Pancreas (tissue), 10 donors: Measurements from ENCODE around the gene KCNMA1. TPM values are rescaled to one million over a fixed set of nuclear protein-coding genes. Genes with fewer than 3 reads are reported as not detected.

Source experiments
- ATAC-seq, 4 donors: fragments of 200-7000 bp; cut with Tn5 transposase; one replicate each; pipeline versions ENCODE4 v1.8.0 to v1.9.1; 2020; ENCODE audit warnings: mild to moderate bottlenecking in 4 of 4, moderate library complexity in 4 of 4
- DNase-seq, 6 donors: peaks; one replicate each; pipeline ENCODE4 v3.0.0-alpha.2; 2020
- FAIRE-seq: peaks from 2 replicates; lab custom pipeline; 2012; peaks lifted over from hg19 to GRCh38; lab: Jason Lieb, UNC
- H3K27ac ChIP-seq, 4 donors: fragments of 200-600 bp; sonication (generic); 1 replicate in 3 of 4; 2 replicates in 1 of 4; pipeline versions ENCODE4 v1.5.0 to v1.8.0; 2020
- H3K27me3 ChIP-seq, 4 donors: fragments of 200-600 bp; one replicate each; pipeline ENCODE4 v1.8.0; 2021
- H3K36me3 ChIP-seq, 3 donors: fragments of 200-600 bp; sonication (generic) in 1 of 3; one replicate each; pipeline versions ENCODE4 v1.5.0 to v1.8.0; 2020 to 2021
- H3K4me1 ChIP-seq, 3 donors: fragments of 200-600 bp; one replicate each; pipeline ENCODE4 v1.8.0; 2021
- H3K4me3 ChIP-seq, 4 donors: fragments of 200-600 bp; sonication (generic) in 2 of 4; one replicate each; pipeline versions ENCODE4 v1.5.0 to v1.8.0; 2020 to 2021
- H3K9me3 ChIP-seq, 4 donors: fragments of 200-600 bp; one replicate each; pipeline ENCODE4 v1.8.0; 2021
- CTCF ChIP-seq, 4 donors: fragments of 200-600 bp; sonication (generic) in 3 of 4; IDR thresholded peaks; one replicate each; pipeline versions ENCODE4 v1.5.0 to v1.8.0; 2021; ENCODE audit warnings: antibody characterized with exemption in 4 of 4
- WGBS, 2 donors: extraction: QIAGEN DNeasy Blood & Tissue Kit; methylation state at CpG; one replicate each; pipeline ENCODE4 v1.1.7; 2013; 5-methylcytosine and 5-hydroxymethylcytosine counted together
- intact Hi-C, 3 donors: fragments of 100-400 bp; cut with DNase I; formaldehyde crosslinking; loops; one replicate each; pipeline versions ENCODE4 v1.11.1 to v1.14.2; 2022
- polyA plus RNA-seq, 2 donors: library from polyadenylated mRNA; stranded (reverse); fragments of 200-250 nt; gene quantifications; one replicate each; pipeline ENCODE4 v1.2.3, GENCODE V29; 2013
- total RNA-seq, 6 donors: library from RNA; stranded (reverse); fragmentation: NEBNext Ultra II Directional in 4 of 6; extraction: Animal tissue kit (Norgen Biotek cat#: 25700) in 4 of 6; gene quantifications; one replicate each; pipeline versions ENCODE4 v1.2.1 to v1.2.4, GENCODE V29; 2021 to 2023
- donor health status: healthy with polysubstance abuse.
- donor health status: DM: no; HTN: no; CAD: no; lungs with moderate emphysema.
- donor health status: DM: no; HTN: no; CAD: no.
- donor health status: control.
- donor health status: control.
- donor health status: Bipolar disorder and iron deficiency.
- donor health status: DM: yes; HTN: yes; CAD: no.
- donor health status: DM: no; HTN: no; CAD: no.
- donor health status: DM: no; HTN: no; CAD: no.
- donor health status: DM: yes; HTN: yes; CAD: no.

The KCNMA1 gene
- total and polyA plus RNA-seq, 8 donors, result 3.5 to 19.4 (median 9.3) TPM

DNA sequence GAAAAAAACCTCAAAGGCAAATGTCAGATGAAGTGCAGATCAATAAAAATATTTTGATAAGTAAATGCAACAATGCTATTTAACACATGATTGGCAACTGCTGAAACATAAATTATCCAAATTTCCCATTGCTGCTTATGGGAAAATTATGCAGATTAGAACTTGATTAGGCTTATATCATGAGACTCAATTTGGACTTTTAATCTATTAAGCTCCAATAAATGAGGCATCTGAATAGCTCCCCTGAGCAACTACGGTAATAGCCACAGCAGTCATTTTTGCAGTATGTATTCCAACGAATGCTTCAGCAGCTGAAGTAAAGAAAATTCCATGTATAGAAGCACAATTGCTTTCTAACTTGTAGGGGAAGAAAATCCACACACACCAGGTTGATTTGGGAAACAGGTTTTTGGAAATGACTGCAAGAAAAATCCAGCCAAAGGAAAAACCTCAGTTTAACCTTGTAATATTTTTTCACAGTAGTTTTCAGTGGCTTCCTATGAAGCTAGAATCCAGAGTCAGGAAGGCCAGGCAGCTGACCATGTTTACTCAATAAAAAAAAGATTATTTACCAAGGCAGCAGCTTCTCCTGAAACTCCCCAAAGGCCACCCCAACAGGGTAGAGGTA lies 716.1 kb downstream of the KCNMA1 start:
- WGBS, 2 donors, result 60 to 62% methylated on average over 2 of the region's 2 CpGs
- intact Hi-C loops, result no loop called here
- Histone ChIP-seq H3K9me3 (no peaks in the 10 kb centered on the region), H3K4me3 (no peak overlapping the region), H3K27ac (no peak overlapping the region), H3K4me1 (no peaks in the 10 kb centered on the region), H3K27me3 (no peaks in the 10 kb centered on the region), H3K36me3 (no peaks in the 10 kb centered on the region)
- ATAC-seq, result peak in 2 of 4 donors; percentile 34 to 37
- no peak for TF ChIP-seq CTCF (IDR thresholded peaks at IDR 0.05)
- FAIRE-seq, result no peak
- no peak for DNase-seq

GRCh38 chr10:76920581-76920980 lies 717.0 kb downstream of the KCNMA1 start:
- Histone ChIP-seq H3K9me3 (no peaks in the 10 kb centered on the region), H3K4me3 (no peak overlapping the region), H3K36me3 (no peaks in the 10 kb centered on the region), H3K27ac (no peak overlapping the region), H3K27me3 (no peaks in the 10 kb centered on the region), H3K4me1 (no peaks in the 10 kb centered on the region)
- ATAC-seq, result no peak
- intact Hi-C loops, result no loop called here
- no peak for DNase-seq
- TF ChIP-seq CTCF (IDR thresholded peaks at IDR 0.05), result no peak
- WGBS, 2 donors, result 96 to 98% methylated on average over 2 of the region's 2 CpGs
- FAIRE-seq, result no peak

- no peaks in the 10 kb centered on the region for H3K4me1 ChIP-seq
- ATAC-seq (no peak), FAIRE-seq (no peak), DNase-seq (no peak)
- H3K36me3 ChIP-seq, result no peaks in the 10 kb centered on the region
- H3K9me3 ChIP-seq, result no peaks in the 10 kb centered on the region
- H3K27ac ChIP-seq, result no peak overlapping the region
- TF ChIP-seq CTCF (IDR thresholded peaks at IDR 0.05), result no peak
- no peak overlapping the region for H3K4me3 ChIP-seq
- WGBS, 2 donors, result 77 to 96% methylated on average over 1 of the region's 1 CpG
- intact Hi-C loops, result no loop called here
- no peaks in the 10 kb centered on the region for H3K27me3 ChIP-seq
Observed at GRCh38 chr10:76918106-76918505, 719.5 kb downstream of the KCNMA1 start.

DNA sequence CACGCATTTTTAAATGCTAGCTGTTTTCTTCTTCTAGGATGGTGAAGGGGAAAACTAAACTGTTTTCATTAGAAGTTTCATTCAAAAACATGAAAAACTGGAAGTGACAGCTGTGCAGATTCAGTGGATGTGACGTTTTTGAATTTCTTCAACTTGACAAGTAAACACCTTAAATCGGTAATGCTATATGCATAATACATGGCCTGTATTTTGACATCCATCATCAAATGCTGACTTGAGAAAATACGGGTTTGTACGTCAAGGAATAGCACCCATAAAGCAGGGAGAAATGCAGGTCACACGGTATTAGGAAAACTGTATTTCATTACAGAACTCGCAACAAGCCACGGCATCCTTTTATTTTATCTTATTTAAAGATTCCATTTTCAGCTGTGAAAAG lies 720.5 kb downstream of the KCNMA1 start:
- TF ChIP-seq CTCF (IDR thresholded peaks at IDR 0.05), result no peak
- Histone ChIP-seq H3K27me3 (no peaks in the 10 kb centered on the region), H3K4me1 (no peaks in the 10 kb centered on the region), H3K4me3 (no peak overlapping the region), H3K36me3 (no peaks in the 10 kb centered on the region), H3K27ac (no peak overlapping the region), H3K9me3 (no peaks in the 10 kb centered on the region)
- DNase-seq (no peak), FAIRE-seq (no peak), ATAC-seq (no peak)
- intact Hi-C loops, result no loop called here
- WGBS, 2 donors, result 93 to 96% methylated on average over 8 of the region's 8 CpGs

DNA sequence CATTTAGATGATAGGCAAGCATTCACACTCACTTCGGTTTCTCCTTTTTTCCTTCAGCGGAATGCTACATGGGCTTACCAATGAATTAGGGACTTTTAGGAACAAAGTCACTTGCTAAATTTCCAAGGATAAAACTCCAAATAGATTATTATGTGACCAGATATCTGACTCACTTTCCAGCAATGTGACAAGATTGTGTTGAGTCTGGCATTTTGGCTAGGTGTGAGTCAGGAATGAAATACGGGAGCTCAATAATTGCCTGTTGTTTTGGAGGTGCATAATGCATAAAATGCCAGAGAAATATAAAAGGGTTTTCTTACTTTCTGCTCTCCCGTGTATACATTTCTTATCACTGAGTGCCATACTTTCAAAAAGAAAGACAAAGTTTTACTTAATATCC lies 721.1 kb downstream of the KCNMA1 start:
- no peak for ATAC-seq
- no peak overlapping the region for H3K4me3 ChIP-seq
- intact Hi-C loops, result no loop called here
- H3K27ac ChIP-seq, result no peak overlapping the region
- no peaks in the 10 kb centered on the region for H3K27me3 ChIP-seq
- DNase-seq, result no peak
- H3K36me3 ChIP-seq, result no peaks in the 10 kb centered on the region
- no peaks in the 10 kb centered on the region for H3K4me1 ChIP-seq
- FAIRE-seq, result no peak
- no peaks in the 10 kb centered on the region for H3K9me3 ChIP-seq
- no peak for TF ChIP-seq CTCF (IDR thresholded peaks at IDR 0.05)
- WGBS, 2 donors, result 90 to 93% methylated on average over 4 of the region's 4 CpGs
